Measurements from ENCODE around the gene CCND1.
A peak's percentile ranks its signal among the peaks of the same experiment; 100 is the strongest.
"Not testable (repeated sequence)": the region's sequence is repeated elsewhere in the genome, so short reads cannot be mapped to it uniquely, and the experiment has no call there.

CCND1 gene

DNA sequence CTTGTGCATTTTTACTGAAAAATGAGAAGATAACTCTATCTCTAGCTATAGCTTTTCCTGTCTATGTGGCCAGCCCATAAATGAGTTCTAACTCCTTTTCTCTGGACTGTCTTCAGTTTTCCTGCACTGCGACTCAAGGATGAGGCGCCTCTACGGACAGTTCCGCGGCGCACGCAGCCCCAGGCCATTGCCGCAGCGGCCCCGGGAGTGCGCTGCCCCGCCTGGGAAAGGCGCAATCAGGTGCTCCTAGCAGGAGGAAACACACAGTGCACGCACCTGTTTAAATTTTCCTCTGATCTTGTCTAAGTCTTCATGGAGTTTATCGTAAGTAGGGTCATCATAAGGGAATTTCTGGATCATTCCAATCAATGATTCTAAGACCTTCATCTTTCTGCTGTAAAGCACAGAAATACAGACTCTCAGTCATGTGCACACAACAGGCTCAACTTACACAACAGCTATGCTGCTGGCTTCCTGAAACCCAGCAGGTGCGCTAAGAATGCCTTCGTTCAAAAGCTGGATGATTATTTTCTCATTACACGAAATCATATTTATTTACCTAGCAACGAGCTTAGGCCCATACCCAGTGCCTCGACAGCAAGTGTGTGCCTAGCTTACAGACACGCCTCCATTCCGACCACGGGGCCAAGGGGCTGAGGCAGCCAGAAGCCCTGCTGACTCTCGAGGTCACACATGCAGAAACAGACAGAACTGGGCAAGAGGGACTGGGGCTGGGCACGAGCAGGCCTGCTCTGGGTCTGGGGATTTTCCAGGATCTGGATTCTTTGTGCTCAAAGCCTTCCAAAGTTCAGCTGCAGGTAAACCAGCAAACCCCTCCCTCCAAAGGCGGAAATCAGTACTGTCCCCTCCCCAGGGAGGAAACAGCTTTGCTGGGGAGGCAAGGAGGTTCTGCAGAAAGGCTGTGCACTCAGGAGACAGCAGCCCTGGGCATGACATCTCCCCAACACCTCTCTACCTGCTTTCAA is 27.0 kb downstream of the CCND1 start:
- DNase-seq, result no peak

DNA sequence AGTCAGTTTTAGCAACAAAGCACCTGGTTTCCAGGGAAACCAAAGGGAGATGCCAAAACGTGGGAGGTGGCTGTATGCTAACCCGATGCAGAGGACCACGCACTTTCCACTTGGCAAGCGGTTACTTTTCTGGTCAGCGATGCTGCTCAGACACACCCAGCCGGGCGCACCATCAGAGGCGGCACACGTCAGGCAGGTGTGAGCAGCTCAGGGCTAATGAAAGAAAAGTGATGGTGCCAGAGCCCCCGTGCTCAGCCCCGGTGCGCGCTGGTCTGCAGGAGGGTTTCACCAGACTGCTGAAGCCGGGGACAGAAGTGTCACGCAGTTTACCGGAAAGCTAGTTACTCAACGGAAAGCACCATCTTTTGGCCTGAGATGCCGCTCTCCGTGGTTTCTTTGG is 28.5 kb downstream of the CCND1 start:
- no peak for DNase-seq

DNA sequence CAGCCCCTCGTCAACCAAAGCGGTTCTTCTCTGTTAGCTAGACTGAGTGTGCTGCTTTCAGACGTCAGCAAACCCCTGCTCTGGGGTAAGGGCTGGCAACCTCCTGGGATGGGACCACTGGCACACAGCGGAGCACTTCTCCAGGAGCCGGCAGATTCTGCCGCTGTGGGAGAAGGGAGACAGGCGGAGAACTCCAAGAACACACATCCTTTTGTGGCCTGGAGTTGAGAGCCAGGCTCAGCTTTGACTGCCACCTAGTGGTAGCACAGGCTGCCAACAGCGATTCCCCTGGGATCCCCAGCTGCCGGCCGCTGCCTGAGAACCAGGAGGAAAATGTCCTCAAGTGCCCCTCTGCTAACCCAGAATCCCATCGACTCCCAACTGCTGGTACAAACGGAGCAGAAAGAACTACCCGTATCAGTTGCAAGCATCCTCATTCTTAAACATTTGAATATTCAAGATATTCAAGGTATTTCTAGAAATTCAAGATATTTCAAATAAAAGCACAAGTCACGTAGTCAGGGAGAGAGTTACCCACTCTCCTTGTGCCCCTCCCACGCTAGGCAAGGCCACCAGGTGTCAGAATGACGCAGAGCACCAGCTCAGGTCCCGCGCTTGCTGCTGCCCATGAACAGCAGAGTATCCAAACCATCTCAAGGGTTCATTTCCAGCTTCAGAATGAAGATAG is 29.3 kb downstream of the CCND1 start:
- DNase-seq, result peak; percentile 51

DNA sequence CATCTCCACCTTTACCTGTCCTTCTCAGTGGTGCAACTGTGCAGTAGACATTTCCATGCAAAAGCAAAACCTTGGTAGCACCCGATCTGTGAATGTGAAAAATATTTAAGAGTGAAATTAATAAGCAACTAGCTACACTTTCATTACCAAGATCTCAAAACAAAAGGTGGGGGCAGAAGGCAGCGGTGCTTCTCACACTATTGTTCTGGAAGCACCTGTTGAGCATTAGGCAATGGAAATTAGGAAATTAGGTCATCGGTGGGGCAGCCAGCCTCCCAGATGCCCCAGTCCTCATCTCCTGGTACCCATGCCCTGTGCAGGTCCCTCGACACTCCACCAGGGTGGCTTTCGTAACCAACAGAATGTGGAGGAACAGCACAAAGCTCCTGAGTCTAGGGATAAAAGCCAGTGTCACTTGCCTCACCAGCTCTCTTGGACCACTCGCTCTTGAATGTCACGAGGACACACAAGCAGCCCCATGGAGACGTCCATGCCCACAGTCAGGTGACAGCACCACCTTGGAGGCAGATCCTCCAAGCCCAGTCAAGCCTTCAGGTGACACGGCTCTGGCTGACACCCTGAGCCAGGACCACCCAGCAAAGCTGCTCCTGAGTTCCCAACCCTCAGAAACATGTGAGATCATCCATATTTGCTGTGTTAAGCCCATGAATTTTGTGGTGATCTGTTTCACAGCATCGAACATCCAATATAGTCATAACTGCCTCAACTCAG is 30.9 kb downstream of the CCND1 start:
- no peak for DNase-seq

DNA sequence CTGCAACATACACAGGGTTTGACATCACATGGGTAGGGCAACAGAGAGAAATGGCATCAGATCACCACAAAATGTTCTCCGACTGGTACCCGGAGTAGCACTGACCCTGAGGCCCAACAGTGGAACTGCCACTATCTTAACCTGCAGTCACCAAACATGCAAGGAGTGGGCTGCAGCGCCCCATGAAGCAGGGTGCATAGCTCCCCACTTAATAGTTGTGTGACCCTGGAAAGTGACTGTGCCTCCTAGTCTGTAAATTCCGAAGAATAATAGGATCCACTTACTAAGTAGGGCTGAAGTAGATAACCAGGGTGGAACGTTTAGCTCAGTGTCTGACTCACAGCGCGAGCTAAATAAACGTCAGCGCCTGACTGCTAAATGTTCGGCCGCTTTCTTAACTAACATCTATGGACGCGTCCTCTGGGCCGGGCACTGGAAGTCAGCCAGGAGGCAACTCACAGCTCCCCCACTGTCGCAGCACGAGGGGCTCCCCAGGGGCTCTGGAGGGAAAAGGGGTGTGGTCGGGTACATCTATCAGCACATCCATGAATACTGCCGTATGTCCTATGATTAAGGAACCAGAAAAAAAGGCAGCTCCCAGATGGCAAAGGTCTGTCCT is 33.4 kb downstream of the CCND1 start:
- DNase-seq, result no peak

DNA sequence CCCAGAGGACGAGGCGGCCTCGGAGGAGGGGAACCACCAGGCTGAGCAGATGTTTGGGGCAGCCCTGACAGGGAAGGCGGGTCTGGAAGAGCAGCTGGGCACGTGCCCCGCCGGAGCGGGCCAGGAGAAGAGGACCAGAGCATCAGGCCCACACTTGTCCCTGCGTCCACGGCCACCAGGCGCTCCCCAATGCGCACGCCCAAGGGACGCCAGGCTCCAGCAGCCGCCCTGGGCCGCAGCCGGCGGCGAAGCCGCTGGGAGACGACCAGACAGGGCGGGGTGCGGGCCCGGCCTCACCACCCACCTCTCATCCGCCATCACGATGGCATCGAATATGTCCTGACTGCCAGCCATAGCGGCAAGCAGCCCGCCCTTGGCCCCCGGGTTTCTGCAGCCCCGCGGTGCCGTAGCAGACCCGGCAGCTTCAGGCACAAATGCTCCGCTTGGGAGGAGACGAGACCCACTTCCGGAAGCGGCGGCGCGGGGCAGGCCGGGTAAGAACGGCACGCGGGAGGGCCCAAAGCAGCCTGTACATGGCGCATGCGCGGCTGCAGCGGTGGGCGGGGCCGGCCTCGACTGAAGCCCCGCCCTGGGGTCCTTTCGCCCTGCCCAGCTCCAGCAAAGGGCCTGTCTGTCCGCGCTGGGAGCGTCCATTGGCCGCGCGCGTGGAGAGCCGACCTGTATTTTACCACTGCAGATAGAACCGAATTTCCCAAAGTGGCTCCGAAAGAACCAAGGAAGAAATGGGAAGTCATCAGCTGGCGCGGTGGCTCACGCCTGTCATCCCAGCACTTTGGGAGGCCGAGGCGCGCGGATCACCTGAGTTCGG is 34.1 kb downstream of the CCND1 start, which contains the start of gene LTO1:
LTO1 (minus strand) TSS at position 468 of the 829 bp plus-strand sequence; CDS start at position 354, 114 bp downstream.
- peak; percentile 93 for DNase-seq

DNA sequence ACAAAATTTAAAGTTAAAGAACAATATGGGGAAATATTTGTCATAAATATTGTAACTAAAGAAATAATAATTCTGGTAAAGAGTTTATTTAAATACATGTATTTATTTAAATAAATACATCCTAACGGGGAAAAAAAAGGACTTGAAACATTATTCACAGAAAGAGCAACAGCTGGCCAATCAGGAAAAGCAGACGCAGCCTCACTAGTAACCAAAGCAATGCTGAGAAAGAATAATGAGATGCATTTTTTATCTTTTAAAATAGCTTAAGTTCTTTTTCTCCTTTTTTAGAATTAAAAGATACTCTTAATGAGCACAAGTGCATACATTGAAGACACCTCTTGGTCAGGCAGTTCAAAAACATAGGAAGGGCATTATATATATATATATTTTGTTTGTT is 36.8 kb downstream of the CCND1 start:
- no peak for DNase-seq

DNA sequence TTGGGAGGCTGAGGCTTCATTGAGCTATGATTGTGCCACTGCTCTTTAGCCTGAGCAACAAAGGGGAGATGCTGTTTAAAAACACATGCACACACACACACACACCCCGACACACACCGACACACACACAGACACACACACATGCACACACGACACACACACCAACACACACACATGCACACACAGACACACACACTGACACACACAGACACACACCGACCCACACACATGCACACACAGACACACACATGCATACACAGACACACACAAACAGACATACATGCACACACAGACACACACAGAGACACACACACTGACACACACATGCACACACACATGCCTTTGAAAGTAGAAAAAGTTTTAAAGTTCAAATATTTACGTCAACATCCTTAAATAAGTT is 39.7 kb downstream of the CCND1 start:
- no peak for DNase-seq

DNA sequence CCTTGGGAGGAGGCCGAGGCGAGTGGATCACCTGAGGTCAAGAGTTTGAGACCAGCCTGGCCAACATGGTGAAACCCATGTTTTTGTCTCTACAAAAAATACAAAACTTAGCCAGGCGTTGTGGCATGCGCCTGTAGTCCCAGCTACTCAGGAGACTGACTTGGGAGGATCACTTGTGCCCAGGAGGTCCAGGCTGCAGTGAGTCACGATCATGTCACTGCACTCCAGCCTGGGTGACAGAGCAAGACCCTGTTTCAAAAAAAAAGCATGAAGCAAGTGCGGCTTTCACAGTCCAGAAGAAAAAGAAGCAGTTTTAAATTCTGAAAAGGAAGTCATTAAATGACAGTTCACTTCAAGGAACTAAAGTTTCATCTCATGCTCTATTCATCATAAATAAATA is 41.3 kb downstream of the CCND1 start:
- DNase-seq, result no peak

DNA sequence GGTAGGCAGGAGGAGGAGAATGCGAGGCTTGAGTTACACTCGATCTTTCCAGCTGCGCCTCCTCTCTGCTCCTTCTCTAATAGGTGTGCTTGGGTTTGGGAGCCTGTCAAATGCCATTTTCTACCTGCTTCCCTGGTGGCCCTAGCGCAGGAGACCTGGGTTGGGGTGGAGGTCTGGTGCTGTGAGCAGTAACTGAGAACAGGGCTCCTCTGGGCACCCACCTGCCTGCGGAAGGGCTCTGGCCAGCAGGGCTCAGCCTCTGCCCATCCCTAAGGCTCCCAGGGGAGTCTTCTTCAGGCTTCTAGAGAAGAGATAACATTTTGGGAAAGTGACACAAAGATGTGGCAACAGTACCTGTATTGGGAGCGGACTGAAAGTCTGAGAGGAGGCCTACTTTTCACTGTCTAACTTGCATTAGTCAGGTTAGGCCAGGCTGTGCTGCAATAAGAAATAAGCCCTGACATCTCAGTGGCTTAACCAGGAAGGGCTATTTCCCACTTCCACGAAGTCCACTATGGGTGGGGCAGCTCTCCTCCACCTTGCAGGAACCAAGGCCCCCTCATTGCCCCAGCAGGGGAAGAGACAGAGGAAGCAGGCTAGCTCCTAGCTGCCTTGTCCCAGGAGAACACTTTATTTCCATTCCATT is 41.8 kb downstream of the CCND1 start:
- DNase-seq, result no peak

DNA sequence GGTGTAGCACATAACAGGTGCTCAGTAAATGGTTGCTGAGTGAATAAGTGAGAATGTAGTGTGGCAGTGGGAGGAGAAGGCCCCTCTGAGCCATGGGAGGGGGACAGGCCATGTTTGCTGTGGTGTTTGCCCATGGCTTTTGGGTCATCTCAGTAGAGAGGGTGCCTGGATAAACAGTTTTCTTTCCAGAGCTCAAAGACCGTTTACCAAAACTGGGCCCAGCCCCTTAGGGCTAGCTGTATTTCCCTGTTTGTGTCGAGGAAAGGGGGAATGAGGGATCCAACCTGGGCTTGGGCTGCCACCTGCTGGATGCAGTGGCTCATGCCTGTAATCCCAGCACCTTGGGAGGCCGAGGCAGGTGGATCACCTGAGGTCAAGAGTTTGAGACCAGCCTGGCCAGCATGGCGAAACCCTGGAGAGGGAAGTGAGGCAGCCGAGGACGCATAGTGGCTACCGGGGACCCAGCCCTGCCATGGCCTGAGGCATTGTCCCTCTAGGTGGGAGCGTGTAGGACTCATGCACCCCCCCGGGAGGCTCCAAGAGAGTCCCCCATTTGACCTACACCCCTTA is 42.9 kb downstream of the CCND1 start:
- DNase-seq, result no peak

DNA sequence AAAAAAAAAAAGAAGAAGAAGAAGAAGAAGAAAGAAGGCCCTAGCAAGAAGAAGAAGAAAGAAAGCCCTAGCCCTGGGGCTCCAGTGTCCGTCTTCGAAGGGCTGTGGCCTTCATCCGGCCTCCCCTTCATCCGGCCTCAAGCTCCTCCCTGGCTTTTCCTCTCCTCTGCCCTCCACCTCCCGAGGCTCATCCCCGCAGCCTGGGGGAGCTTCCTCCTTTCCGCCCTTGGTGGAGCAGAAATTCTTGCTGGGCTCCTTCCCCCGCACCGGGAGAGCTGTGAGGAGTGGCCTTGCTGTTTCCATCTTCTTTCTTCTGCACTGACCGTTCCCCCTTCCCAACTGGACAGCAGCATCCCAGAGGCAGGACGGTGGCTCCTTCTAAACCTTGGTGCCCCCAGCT is 43.7 kb downstream of the CCND1 start:
- DNase-seq, result no peak

DNA sequence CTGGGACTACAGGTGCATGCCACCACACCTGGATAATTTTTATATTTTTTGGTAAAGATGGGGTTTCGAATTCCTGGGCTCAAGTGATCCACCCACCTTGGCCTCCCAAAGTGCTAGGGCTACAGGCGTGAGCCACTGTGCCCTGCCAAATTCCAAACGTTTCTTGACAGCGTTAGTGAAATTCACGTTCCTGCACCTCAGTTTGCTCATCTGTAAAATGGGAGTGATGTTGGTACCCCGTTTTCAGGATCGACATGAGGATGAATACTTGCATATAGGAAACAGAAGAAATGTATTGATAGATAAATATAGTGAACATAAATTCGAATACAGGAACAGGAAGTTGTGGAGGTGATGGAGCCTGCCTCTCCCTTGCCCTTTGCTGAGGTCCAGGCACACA is 44.4 kb downstream of the CCND1 start:
- DNase-seq, result no peak

DNA sequence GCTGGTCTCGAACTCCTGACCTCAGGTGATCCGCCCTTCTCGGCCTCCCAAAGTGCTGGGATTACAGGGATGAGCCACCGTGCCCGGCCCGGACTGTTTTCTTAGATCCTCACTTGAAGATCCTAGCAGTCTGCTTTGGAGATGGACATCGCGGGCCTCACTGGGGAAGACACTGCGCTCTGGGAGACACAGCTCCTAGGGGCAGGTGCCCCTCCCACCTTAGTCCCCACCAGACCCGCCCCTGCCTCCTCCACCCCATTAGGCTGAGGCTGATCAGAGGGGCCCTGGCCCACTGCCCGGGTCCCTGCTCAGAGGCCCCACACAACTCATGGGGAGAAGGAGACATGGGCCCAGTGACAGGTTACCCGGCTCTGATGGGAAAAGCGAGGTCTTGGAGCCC is 45.5 kb downstream of the CCND1 start:
- DNase-seq, result no peak

DNA sequence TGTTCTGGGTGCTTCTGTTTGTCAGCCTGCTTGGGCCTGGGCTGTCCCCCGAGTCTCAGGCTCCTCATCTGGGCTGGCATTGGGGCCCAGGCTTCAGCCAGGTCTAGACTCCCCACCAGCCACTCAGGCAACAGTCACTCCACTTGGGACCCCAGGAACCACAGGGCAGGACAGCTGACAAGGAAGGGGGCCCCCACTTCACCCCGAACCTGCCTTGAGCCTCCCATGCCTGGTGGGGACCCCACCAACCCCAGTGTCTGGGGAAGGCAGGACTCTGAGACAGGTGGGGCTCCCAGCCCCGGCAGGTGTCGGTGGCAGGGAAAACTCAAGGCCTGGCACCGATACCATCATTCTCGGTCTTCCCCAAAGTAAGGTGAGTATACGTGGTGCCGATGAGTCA is 45.9 kb downstream of the CCND1 start:
- no peak for DNase-seq

DNA sequence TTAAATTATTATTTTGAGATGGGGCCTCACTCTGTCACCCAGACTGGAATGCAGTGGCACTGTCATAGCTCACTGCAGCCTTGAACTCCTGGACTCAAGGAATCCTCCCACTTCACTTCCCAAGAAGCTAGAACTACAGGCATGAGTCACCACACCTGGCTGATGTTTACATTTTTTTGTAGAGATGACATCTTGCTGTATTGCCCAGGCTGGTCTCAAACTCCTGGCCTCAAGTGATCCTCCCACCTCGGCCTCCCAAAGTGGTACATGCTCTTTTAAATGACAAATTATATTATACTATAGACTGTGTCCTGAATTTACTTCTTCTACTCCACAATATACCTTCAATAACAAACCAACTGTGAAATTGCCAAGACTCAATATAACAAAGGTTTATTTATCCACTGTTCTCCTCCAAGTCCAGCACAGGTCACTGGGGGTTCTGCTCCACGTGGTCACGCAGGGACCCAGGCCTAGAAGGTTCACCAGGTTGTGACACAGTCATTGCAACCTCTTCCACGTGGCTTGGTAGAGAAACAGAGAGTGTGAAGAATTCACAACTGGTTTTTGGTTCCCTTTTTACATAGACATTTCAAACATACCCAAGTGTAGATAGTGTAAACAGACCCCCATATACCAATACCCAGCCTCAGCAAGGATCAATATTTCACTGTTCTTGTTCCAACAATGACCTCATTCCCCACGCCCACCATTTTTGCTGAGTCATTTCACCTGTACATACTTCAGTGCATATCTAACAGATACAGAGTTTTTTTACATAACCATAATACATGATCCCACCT is 47.2 kb downstream of the CCND1 start:
- DNase-seq, result not testable (repeated sequence)

DNA sequence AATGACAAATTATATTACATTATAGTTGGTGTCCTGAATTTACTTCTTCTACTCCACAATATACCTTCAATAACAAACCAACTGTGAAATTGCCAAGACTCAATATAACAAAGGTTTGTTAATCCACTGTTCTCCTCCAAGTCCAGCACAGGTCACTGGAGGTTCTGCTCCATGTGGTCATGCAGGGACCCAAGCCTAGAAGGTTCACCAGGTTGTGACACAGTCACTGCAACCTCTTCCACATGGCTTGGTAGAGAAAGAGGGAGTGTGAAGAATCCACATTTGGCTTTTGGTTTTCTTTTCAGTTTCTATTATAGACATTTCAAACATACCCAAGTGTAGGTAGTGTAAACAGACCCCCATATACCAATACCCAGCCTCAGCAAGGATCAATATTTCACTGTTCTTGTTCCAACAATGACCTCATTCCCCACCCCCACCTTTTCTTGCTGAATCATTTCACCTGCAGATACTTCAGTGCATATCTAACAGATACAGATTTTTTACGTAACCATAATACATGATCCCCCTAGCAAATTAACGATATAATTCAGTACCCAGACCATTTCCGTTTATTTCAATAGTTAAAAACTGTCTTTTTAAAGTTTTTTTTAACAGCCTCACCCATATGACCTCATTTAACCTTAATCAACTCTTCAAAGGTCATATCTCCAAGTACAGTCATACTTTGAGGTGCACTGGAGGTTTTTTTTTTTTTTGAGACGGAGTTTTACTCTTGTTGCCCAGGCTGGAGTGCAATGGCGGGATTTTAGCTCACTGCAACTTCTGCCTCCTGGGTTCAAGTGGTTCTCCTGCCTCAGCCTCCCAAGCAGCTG is 48.7 kb downstream of the CCND1 start:
- no peak for DNase-seq

DNA sequence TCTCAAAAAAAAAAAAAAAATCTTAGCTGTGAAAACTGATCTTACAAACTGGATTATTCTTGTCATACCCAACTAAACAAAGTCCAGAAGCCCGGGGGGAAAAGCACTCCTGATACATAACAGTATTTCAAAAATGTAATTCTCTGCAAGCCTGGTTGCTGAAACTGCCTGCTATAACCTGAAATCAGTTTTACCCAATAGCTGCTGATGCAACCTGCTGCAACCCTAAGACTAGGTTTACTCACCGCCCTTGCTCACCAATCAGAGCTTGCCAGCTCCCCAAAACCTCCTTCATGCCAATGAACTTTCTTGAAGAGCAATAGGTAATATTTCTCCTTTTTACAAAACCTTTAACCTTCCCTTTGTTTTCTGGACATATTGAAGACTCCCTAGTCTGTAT is 50.5 kb downstream of the CCND1 start:
- DNase-seq, result no peak

DNA sequence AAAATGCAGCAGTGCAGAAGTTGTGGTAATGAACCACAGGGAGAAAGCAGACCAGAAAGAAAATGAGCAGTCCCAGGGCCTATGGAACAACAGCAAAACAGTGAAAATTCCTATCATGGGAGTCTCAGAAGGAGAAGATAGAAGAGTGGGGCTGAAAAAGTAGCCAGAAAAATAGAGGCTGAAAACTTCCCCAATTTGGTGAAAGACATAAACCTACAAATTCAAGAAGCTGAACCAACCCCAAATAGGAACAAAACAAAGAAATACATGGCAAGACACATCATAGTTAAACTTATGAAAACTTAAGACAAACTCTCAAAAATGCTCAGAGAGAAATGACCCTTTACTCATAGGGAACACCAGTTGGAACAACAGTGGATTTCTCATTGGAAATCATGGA is 51.5 kb downstream of the CCND1 start:
- DNase-seq, result no peak
